ENCODE data around the gene POR. TPM values are rescaled to one million over a fixed set of nuclear protein-coding genes. Genes with fewer than 3 reads are reported as not detected.
"Not testable (repeated sequence)": the region's sequence is repeated elsewhere in the genome, so short reads cannot be mapped to it uniquely, and the experiment has no call there.

The POR gene
- total RNA-seq, 5 donors from 2014 or later (not counting 1 experiment from before 2014, with no cell fraction given), result 41.1 to 83.3 (median 58.8) TPM

- CTCF ChIA-PET, result interaction anchor here in 1 of 2 donors (0.6 to 2.8 kb wide), 2 partner anchors 151 to 478 kb away, joined by 3 to 10 read pairs; no protein-coding TSS in a partner anchor
- ATAC-seq (replicated peaks in 1 of 4), result no peak
- POLR2A ChIA-PET, result interaction anchor here in 1 of 2 donors (0.7 kb wide), 1 partner anchor 79 kb away, joined by 4 read pairs; no protein-coding TSS in a partner anchor
Measured at GRCh38 chr7:75869776-75870379, 45.1 kb upstream of the POR start.

GRCh38 chr7:75870557-75871161 is 44.3 kb upstream of the POR start:
- Mint-ChIP-seq H3K4me1 (peaks cover 5 to 11% (median 5%) of the 10 kb centered on the region in 3 donors), H3K27ac (no peak overlapping the region), H3K36me3 (no peaks in the 10 kb centered on the region), H3K9me3 (no peaks in the 10 kb centered on the region), H3K4me3 (no peak overlapping the region), H3K27me3 (peaks cover 8 to 11% of the 10 kb centered on the region in 2 donors)
- POLR2A ChIA-PET, result interaction anchor here in 1 of 2 donors (0.6 kb wide), 1 partner anchor 145 kb away, joined by 4 read pairs; no protein-coding TSS in a partner anchor
- peaks cover 0 to 12% of the 10 kb centered on the region in 2 experiments for H3K27me3 ChIP-seq (replicated peaks in 1 of 2; ENCODE audit: control insufficient read depth in 2 of 2, extremely low read depth in 1 of 2, insufficient read depth in 2 of 2, low read length in 1 of 2)
- no peaks in the 10 kb centered on the region for H3K36me3 ChIP-seq (ENCODE audit: control insufficient read depth in 2 of 2, extremely low read depth in 1 of 2, insufficient read depth in 1 of 2, low read length in 1 of 2)
- DNase-seq (no peak), ATAC-seq (replicated peaks in 1 of 4) (no peak)
- 71% methylated on average over 1 of the region's 9 CpGs for WGBS (ENCODE audit: insufficient coverage)
- H3K4me3 ChIP-seq (ENCODE audit: control insufficient read depth in 1 of 2, extremely low read depth in 1 of 2, low read length in 1 of 2), result no peak overlapping the region
- CTCF ChIA-PET, result interaction anchor here in 1 of 2 donors (2.8 kb wide), 1 partner anchor 150 kb away, joined by 10 read pairs; no protein-coding TSS in a partner anchor
- peaks cover 0 to 11% of the 10 kb centered on the region in 2 experiments for H3K4me1 ChIP-seq (ENCODE audit: control insufficient read depth in 1 of 2, extremely low read depth in 1 of 2, insufficient read depth in 2 of 2, low read length in 2 of 2)
- no peak overlapping the region for H3K27ac ChIP-seq (ENCODE audit: low read length)
- H3K9me3 ChIP-seq, result no peaks in the 10 kb centered on the region

More at GRCh38 chr7:75869776-75870379, 45.1 kb upstream of the POR start:
- Mint-ChIP-seq H3K27ac (no peak overlapping the region), H3K27me3 (peaks cover 10 to 11% of the 10 kb centered on the region in 2 donors), H3K4me1 (peaks cover 5 to 11% (median 5%) of the 10 kb centered on the region in 3 donors), H3K9me3 (no peaks in the 10 kb centered on the region), H3K4me3 (no peak overlapping the region), H3K36me3 (no peaks in the 10 kb centered on the region)
- H3K27ac ChIP-seq (ENCODE audit: low read length), result no peak overlapping the region
- H3K36me3 ChIP-seq (ENCODE audit: control insufficient read depth in 2 of 2, extremely low read depth in 1 of 2, insufficient read depth in 1 of 2, low read length in 1 of 2), result no peaks in the 10 kb centered on the region
- peaks cover 0 to 16% of the 10 kb centered on the region in 2 experiments for H3K27me3 ChIP-seq (replicated peaks in 1 of 2; ENCODE audit: control insufficient read depth in 2 of 2, extremely low read depth in 1 of 2, insufficient read depth in 2 of 2, low read length in 1 of 2)
- 90% methylated on average over 3 of the region's 7 CpGs for WGBS (ENCODE audit: insufficient coverage)
- no peak for DNase-seq
- no peaks in the 10 kb centered on the region for H3K9me3 ChIP-seq
- no peak overlapping the region for H3K4me3 ChIP-seq (ENCODE audit: control insufficient read depth in 1 of 2, extremely low read depth in 1 of 2, low read length in 1 of 2)
- H3K4me1 ChIP-seq (ENCODE audit: control insufficient read depth in 1 of 2, extremely low read depth in 1 of 2, insufficient read depth in 2 of 2, low read length in 2 of 2), result peaks cover 0 to 11% of the 10 kb centered on the region in 2 experiments

- POLR2A ChIA-PET, result interaction anchor here in 1 of 2 donors (0.7 kb wide), 1 partner anchor 29 kb away, joined by 5 read pairs; no protein-coding TSS in a partner anchor
- H3K27ac Mint-ChIP-seq, result no peak overlapping the region
- WGBS (ENCODE audit: insufficient coverage), result 97% methylated on average over 7 of the region's 13 CpGs
- peaks cover 0 to 2% of the 10 kb centered on the region in 2 donors for H3K27me3 Mint-ChIP-seq
- CTCF ChIA-PET, result no interaction called here
- no peak for ATAC-seq (replicated peaks in 1 of 4)
- no peak overlapping the region for H3K4me3 ChIP-seq (ENCODE audit: control insufficient read depth in 1 of 2, extremely low read depth in 1 of 2, low read length in 1 of 2)
- peaks cover 0 to 7% (median 5%) of the 10 kb centered on the region in 3 donors for H3K4me1 Mint-ChIP-seq
- H3K9me3 Mint-ChIP-seq, result no peaks in the 10 kb centered on the region
- no peaks in the 10 kb centered on the region for H3K36me3 Mint-ChIP-seq
- H3K4me1 ChIP-seq (ENCODE audit: control insufficient read depth in 1 of 2, extremely low read depth in 1 of 2, insufficient read depth in 2 of 2, low read length in 2 of 2), result peaks cover 0 to 4% of the 10 kb centered on the region in 2 experiments
- H3K27me3 ChIP-seq (replicated peaks in 1 of 2; ENCODE audit: control insufficient read depth in 2 of 2, extremely low read depth in 1 of 2, insufficient read depth in 2 of 2, low read length in 1 of 2), result no peaks in the 10 kb centered on the region
- H3K9me3 ChIP-seq, result no peaks in the 10 kb centered on the region
- H3K4me3 Mint-ChIP-seq, result no peak overlapping the region
- no peaks in the 10 kb centered on the region for H3K36me3 ChIP-seq (ENCODE audit: control insufficient read depth in 2 of 2, extremely low read depth in 1 of 2, insufficient read depth in 1 of 2, low read length in 1 of 2)
- H3K27ac ChIP-seq (ENCODE audit: low read length), result no peak overlapping the region
- DNase-seq, result no peak
Measured at GRCh38 chr7:75872073-75872782, 42.7 kb upstream of the POR start.

- WGBS (ENCODE audit: insufficient coverage), result 79% methylated on average over 3 of the region's 3 CpGs
- H3K4me1 ChIP-seq (ENCODE audit: control insufficient read depth in 1 of 2, extremely low read depth in 1 of 2, insufficient read depth in 2 of 2, low read length in 2 of 2), result peaks cover 4 to 14% of the 10 kb centered on the region in 2 experiments
- peaks cover 10 to 16% (median 13%) of the 10 kb centered on the region in 3 donors for H3K4me1 Mint-ChIP-seq
- H3K4me3 ChIP-seq (ENCODE audit: control insufficient read depth in 1 of 2, extremely low read depth in 1 of 2, low read length in 1 of 2); H3K4me3 Mint-ChIP-seq; H3K27ac Mint-ChIP-seq; H3K27ac ChIP-seq (ENCODE audit: low read length); DNase-seq; H3K9me3 ChIP-seq; H3K27me3 Mint-ChIP-seq; POLR2A ChIA-PET; H3K9me3 Mint-ChIP-seq; ATAC-seq (replicated peaks in 1 of 4); H3K27me3 ChIP-seq (replicated peaks in 1 of 2; ENCODE audit: control insufficient read depth in 2 of 2, extremely low read depth in 1 of 2, insufficient read depth in 2 of 2, low read length in 1 of 2); H3K36me3 Mint-ChIP-seq; H3K36me3 ChIP-seq (ENCODE audit: control insufficient read depth in 2 of 2, extremely low read depth in 1 of 2, insufficient read depth in 1 of 2, low read length in 1 of 2): not testable (repeated sequence)
- CTCF ChIA-PET, result interaction anchor here in 1 of 2 donors (0.7 kb wide), 1 partner anchor 146 kb away, joined by 3 read pairs; no protein-coding TSS in a partner anchor
Measured at GRCh38 chr7:75874180-75874579, 40.8 kb upstream of the POR start.

GRCh38 chr7:75875113-75876080 is 39.6 kb upstream of the POR start:
- H3K27ac ChIP-seq (ENCODE audit: low read length), result no peak overlapping the region
- H3K4me3 ChIP-seq (ENCODE audit: control insufficient read depth in 1 of 2, extremely low read depth in 1 of 2, low read length in 1 of 2), result no peak overlapping the region
- WGBS (ENCODE audit: insufficient coverage), result 89% methylated on average over 18 of the region's 21 CpGs
- no peaks in the 10 kb centered on the region for H3K27me3 Mint-ChIP-seq
- H3K9me3 Mint-ChIP-seq, result no peaks in the 10 kb centered on the region
- peaks cover 15 to 22% of the 10 kb centered on the region in 2 experiments for H3K4me1 ChIP-seq (ENCODE audit: control insufficient read depth in 1 of 2, extremely low read depth in 1 of 2, insufficient read depth in 2 of 2, low read length in 2 of 2)
- ChIA-PET CTCF (no interaction called here), POLR2A (interaction anchor here in 1 of 2 donors (0.6 kb wide), 1 partner anchor 208 kb away, joined by 3 read pairs; no protein-coding TSS in a partner anchor)
- no peak for DNase-seq
- H3K36me3 Mint-ChIP-seq, result no peaks in the 10 kb centered on the region
- no peaks in the 10 kb centered on the region for H3K9me3 ChIP-seq
- peaks cover 22 to 23% (median 23%) of the 10 kb centered on the region in 3 donors for H3K4me1 Mint-ChIP-seq
- no peak for ATAC-seq (replicated peaks in 1 of 4)
- H3K27me3 ChIP-seq (replicated peaks in 1 of 2; ENCODE audit: control insufficient read depth in 2 of 2, extremely low read depth in 1 of 2, insufficient read depth in 2 of 2, low read length in 1 of 2), result no peaks in the 10 kb centered on the region
- H3K27ac Mint-ChIP-seq, result no peak overlapping the region
- H3K36me3 ChIP-seq (ENCODE audit: control insufficient read depth in 2 of 2, extremely low read depth in 1 of 2, insufficient read depth in 1 of 2, low read length in 1 of 2), result no peaks in the 10 kb centered on the region
- no peak overlapping the region for H3K4me3 Mint-ChIP-seq

All from T-cell (primary cell).